HepG2 (cell line): ENCODE data around the gene TNK1. TPM values are rescaled to one million over a fixed set of nuclear protein-coding genes. Genes with fewer than 3 reads are reported as not detected.

Source experiments
- AGO2 ChIP-seq: fragments of 200-400 bp; formaldehyde crosslinking; optimal IDR thresholded peaks from 2 replicates; pipeline ENCODE3; 2017; ENCODE audit warnings: mild to moderate bottlenecking, low read depth, low read length, moderate library complexity
- CREB1 ChIP-seq, 2 experiments: fragments of 450-650 bp in 1 of 2; IDR thresholded peaks; 2 replicates each; pipeline ENCODE4 v1.6.1; 2016 to 2017; ENCODE audit warnings: control low read depth in 1 of 2, mild to moderate bottlenecking in 1 of 2, missing compliant biosample characterization in 1 of 2, missing genetic modification characterization in 1 of 2
- HMG20A ChIP-seq: IDR thresholded peaks from 2 replicates; pipeline ENCODE4 v1.6.1; 2016; ENCODE audit warnings: borderline replicate concordance
- ISX ChIP-seq: sonication (generic); formaldehyde crosslinking; conservative IDR thresholded peaks from 2 replicates; pipeline ENCODE4 v1.5.0; 2020; ENCODE audit warnings: missing genetic modification reagents
- MTA1 ChIP-seq: sonication (generic); formaldehyde crosslinking; IDR thresholded peaks from 2 replicates; pipeline ENCODE4 v1.4.0; 2020; ENCODE audit warnings: missing genetic modification reagents, mild to moderate bottlenecking, borderline replicate concordance
- MXI1 ChIP-seq: IDR thresholded peaks from 3 replicates; pipeline ENCODE4 v1.6.1; 2012; ENCODE audit warnings: low read depth, low read length, inconsistent platforms, borderline replicate concordance
- NCOA2 ChIP-seq: sonication (generic); formaldehyde crosslinking; IDR thresholded peaks from 2 replicates; pipeline ENCODE4 v1.8.0; 2022; ENCODE audit warnings: inconsistent platforms
- RBM22 ChIP-seq: fragments of 200-400 bp; formaldehyde crosslinking; optimal IDR thresholded peaks from 2 replicates; pipeline ENCODE3; 2017; ENCODE audit warnings: mild to moderate bottlenecking, low read length, moderate library complexity
- RXRA ChIP-seq: sonication (generic); formaldehyde crosslinking; IDR thresholded peaks from 2 replicates; pipeline ENCODE4 v1.5.1; 2020; ENCODE audit warnings: missing genetic modification reagents
- SALL1 ChIP-seq: sonication (generic); formaldehyde crosslinking; IDR thresholded peaks from 2 replicates; pipeline ENCODE4 v1.8.0; 2022; ENCODE audit warnings: mild to moderate bottlenecking, missing genetic modification reagents
- SOX6 ChIP-seq, 2 experiments: fragments of 450-650 bp in 1 of 2; sonication (generic) in 1 of 2; formaldehyde crosslinking in 1 of 2; IDR thresholded peaks; 2 replicates each; pipeline versions ENCODE4 v1.4.0 to v1.6.1; 2017 to 2020; ENCODE audit warnings: antibody characterized with exemption in 1 of 2, mild to moderate bottlenecking in 1 of 2, missing genetic modification reagents in 1 of 2
- SP4 ChIP-seq: sonication (generic); formaldehyde crosslinking; IDR thresholded peaks from 2 replicates; pipeline ENCODE4 v1.8.1; 2023; ENCODE audit warnings: mild to moderate bottlenecking, missing genetic modification reagents
- TBX3 ChIP-seq: fragments of 450-650 bp; IDR thresholded peaks from 2 replicates; pipeline ENCODE4 v1.6.1; 2017; ENCODE audit warnings: antibody characterized with exemption, mild to moderate bottlenecking, inconsistent platforms, borderline replicate concordance
- TEAD3 ChIP-seq: optimal IDR thresholded peaks from 2 replicates; pipeline ENCODE3; 2016; ENCODE audit warnings: borderline replicate concordance
- ZNF101 ChIP-seq: sonication (generic); formaldehyde crosslinking; IDR thresholded peaks from 2 replicates; pipeline ENCODE4 v1.4.0; 2020; ENCODE audit warnings: mild to moderate bottlenecking, low read depth, missing genetic modification reagents, borderline replicate concordance
- ZNF510 ChIP-seq: sonication (generic); formaldehyde crosslinking; IDR thresholded peaks from 2 replicates; pipeline ENCODE4 v1.4.0; 2020; ENCODE audit warnings: low read depth, mild to moderate bottlenecking, missing genetic modification reagents
- ZNF546 ChIP-seq: sonication (generic); formaldehyde crosslinking; conservative IDR thresholded peaks from 2 replicates; pipeline ENCODE4 v1.8.1; 2023; ENCODE audit warnings: mild to moderate bottlenecking, missing genetic modification reagents
- ZNF644 ChIP-seq: IDR thresholded peaks from 2 replicates; pipeline ENCODE4 v1.6.1; 2016; ENCODE audit warnings: low read depth
- ZNF652 ChIP-seq: IDR thresholded peaks from 2 replicates; pipeline ENCODE4 v1.6.1; 2016; ENCODE audit warnings: low read depth, borderline replicate concordance
- ZNF678 ChIP-seq: sonication (generic); formaldehyde crosslinking; IDR thresholded peaks from 2 replicates; pipeline ENCODE4 v1.4.0; 2020; ENCODE audit warnings: mild to moderate bottlenecking, missing genetic modification reagents
- polyA plus RNA-seq, 8 experiments: library from polyadenylated mRNA; depleted of rRNA in 3 of 8; stranded (reverse) in 7 of 8; unstranded in 1 of 8; fragments of >200 nt; fragmentation: Illumina TruSeq in 4 of 8; extraction: Trizol in 4 of 8; gene quantifications; 2 replicates each; pipeline versions ENCODE4 v1.2.1 to v1.2.3, GENCODE V29; 2011 to 2016; ENCODE audit warnings: low read depth in 4 of 8, missing spikeins in 1 of 8, mixed read lengths in 1 of 8; ENCODE audit not compliant: insufficient read depth in 1 of 8
- total RNA-seq, 5 experiments: library from RNA; depleted of rRNA; stranded (reverse); fragments of >200 nt; fragmentation: Illumina TruSeq; extraction: Trizol; gene quantifications; 2 replicates each; pipeline ENCODE4 v1.2.3, GENCODE V29; 2016; ENCODE audit warnings: low read depth in 1 of 5
- TF ChIP-seq, protein P1 (sequence below): sonication (generic); formaldehyde crosslinking; IDR thresholded peaks from 2 replicates; pipeline ENCODE4 v1.5.0; 2020; ENCODE audit warnings: mild to moderate bottlenecking, missing genetic modification reagents, borderline replicate concordance
- TF ChIP-seq, protein P2 (sequence below): IDR thresholded peaks from 2 replicates; pipeline ENCODE4 v1.6.1; 2016

Gene TNK1
- total and polyA plus RNA-seq, 2 of the 13 experiments (the other 11 are each of a cell fraction or from before 2014, with no cell fraction given), result 2.0 to 3.5 TPM

- TF ChIP-seq NCOA2, result no peak; the same call in 1 of the 2 replicates
- no peak for TF ChIP-seq ISX (CRISPR knock-in tag)
- TF ChIP-seq SALL1 (CRISPR knock-in tag), result peak; percentile 68
- TF ChIP-seq ZNF546, result 0 out of 2 replicates have a peak, but pooled peaks have one; percentile 10
- peak; percentile 28 for TF ChIP-seq RBM22
- TF ChIP-seq SOX6 (IDR thresholded peaks at IDR 0.05), result no peak
- TF ChIP-seq SOX6 (CRISPR knock-in tag; IDR thresholded peaks at IDR 0.05), result peak; percentile 7; the same call in 1 of the 2 replicates
- TF ChIP-seq ZNF652 (CRISPR knock-in tag), result peak; percentile 39; the same call in 1 of the 2 replicates
- TF ChIP-seq MXI1, result peak; percentile 63; the same call in 1 of the 3 replicates
- TF ChIP-seq ZNF101 (CRISPR knock-in tag), result no peak
- no peak for TF ChIP-seq TBX3
- TF ChIP-seq SP4 (CRISPR knock-in tag), result 0 out of 2 replicates have a peak, but pooled peaks have one; percentile 35
- peak; percentile 53 for TF ChIP-seq TEAD3 (CRISPR knock-in tag)
- no peak for TF ChIP-seq ZNF510 (CRISPR knock-in tag)
- peak; percentile 17; the same call in 1 of the 2 replicates for TF ChIP-seq HMG20A
- no peak for TF ChIP-seq AGO2
- TF ChIP-seq RXRA (CRISPR knock-in tag), result peak; percentile 49; the same call in 1 of the 2 replicates
- TF ChIP-seq, protein P1, sequence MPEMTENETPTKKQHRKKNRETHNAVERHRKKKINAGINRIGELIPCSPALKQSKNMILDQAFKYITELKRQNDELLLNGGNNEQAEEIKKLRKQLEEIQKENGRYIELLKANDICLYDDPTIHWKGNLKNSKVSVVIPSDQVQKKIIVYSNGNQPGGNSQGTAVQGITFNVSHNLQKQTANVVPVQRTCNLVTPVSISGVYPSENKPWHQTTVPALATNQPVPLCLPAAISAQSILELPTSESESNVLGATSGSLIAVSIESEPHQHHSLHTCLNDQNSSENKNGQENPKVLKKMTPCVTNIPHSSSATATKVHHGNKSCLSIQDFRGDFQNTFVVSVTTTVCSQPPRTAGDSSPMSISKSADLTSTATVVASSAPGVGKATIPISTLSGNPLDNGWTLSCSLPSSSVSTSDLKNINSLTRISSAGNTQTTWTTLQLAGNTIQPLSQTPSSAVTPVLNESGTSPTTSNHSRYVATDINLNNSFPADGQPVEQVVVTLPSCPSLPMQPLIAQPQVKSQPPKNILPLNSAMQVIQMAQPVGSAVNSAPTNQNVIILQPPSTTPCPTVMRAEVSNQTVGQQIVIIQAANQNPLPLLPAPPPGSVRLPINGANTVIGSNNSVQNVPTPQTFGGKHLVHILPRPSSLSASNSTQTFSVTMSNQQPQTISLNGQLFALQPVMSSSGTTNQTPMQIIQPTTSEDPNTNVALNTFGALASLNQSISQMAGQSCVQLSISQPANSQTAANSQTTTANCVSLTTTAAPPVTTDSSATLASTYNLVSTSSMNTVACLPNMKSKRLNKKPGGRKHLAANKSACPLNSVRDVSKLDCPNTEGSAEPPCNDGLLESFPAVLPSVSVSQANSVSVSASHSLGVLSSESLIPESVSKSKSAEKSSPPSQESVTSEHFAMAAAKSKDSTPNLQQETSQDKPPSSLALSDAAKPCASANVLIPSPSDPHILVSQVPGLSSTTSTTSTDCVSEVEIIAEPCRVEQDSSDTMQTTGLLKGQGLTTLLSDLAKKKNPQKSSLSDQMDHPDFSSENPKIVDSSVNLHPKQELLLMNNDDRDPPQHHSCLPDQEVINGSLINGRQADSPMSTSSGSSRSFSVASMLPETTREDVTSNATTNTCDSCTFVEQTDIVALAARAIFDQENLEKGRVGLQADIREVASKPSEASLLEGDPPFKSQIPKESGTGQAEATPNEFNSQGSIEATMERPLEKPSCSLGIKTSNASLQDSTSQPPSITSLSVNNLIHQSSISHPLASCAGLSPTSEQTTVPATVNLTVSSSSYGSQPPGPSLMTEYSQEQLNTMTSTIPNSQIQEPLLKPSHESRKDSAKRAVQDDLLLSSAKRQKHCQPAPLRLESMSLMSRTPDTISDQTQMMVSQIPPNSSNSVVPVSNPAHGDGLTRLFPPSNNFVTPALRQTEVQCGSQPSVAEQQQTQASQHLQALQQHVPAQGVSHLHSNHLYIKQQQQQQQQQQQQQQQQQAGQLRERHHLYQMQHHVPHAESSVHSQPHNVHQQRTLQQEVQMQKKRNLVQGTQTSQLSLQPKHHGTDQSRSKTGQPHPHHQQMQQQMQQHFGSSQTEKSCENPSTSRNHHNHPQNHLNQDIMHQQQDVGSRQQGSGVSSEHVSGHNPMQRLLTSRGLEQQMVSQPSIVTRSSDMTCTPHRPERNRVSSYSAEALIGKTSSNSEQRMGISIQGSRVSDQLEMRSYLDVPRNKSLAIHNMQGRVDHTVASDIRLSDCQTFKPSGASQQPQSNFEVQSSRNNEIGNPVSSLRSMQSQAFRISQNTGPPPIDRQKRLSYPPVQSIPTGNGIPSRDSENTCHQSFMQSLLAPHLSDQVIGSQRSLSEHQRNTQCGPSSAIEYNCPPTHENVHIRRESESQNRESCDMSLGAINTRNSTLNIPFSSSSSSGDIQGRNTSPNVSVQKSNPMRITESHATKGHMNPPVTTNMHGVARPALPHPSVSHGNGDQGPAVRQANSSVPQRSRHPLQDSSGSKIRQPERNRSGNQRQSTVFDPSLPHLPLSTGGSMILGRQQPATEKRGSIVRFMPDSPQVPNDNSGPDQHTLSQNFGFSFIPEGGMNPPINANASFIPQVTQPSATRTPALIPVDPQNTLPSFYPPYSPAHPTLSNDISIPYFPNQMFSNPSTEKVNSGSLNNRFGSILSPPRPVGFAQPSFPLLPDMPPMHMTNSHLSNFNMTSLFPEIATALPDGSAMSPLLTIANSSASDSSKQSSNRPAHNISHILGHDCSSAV, result no peak
- TF ChIP-seq ZNF678, result peak; percentile 60; the same call in 1 of the 2 replicates
- peak; percentile 65; the same call in 1 of the 2 replicates for TF ChIP-seq MTA1
- no peak for TF ChIP-seq ZNF644 (CRISPR knock-in tag)
- TF ChIP-seq, protein P2, sequence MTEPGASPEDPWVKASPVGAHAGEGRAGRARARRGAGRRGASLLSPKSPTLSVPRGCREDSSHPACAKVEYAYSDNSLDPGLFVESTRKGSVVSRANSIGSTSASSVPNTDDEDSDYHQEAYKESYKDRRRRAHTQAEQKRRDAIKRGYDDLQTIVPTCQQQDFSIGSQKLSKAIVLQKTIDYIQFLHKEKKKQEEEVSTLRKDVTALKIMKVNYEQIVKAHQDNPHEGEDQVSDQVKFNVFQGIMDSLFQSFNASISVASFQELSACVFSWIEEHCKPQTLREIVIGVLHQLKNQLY, result peak; percentile 24; the same call in 1 of the 2 replicates
- no peak for TF ChIP-seq CREB1 (IDR thresholded peaks at IDR 0.05)
- peak; percentile 44; the same call in 1 of the 2 replicates for TF ChIP-seq CREB1 (CRISPR knock-in tag; IDR thresholded peaks at IDR 0.05)
Measured at GRCh38 chr17:7403043-7403726, 22.3 kb downstream of the TNK1 start (continued).
